ENCODE data around the gene GABARAP. TPM values are rescaled to one million over a fixed set of nuclear protein-coding genes. Genes with fewer than 3 reads are reported as not detected.

GABARAP gene
- total RNA-seq, 4 donors from 2014 or later = 402 to 515 (median 456) TPM

- peaks cover 0 to 65% (median 0%) of the 10 kb centered on the region in 3 donors for H3K36me3 ChIP-seq
- peaks cover 0 to 34% (median 19%) of the 10 kb centered on the region in 4 donors for H3K4me1 ChIP-seq
- TF ChIP-seq EP300 (IDR thresholded peaks at IDR 0.05) = no peak
- no peak overlapping the region for H3K27ac ChIP-seq
- 85 to 88% methylated on average over 8 of the region's 8 CpGs for WGBS, 2 donors
- H3K9me3 ChIP-seq = no peaks in the 10 kb centered on the region
- no peak for DNase-seq (ENCODE audit: low spot score in 2 of 2)
- peaks cover 0 to 17% of the 10 kb centered on the region in 2 donors for H3K27me3 ChIP-seq
- H3K4me3 ChIP-seq = no peak overlapping the region
These were observed 14.7 kb upstream of the GABARAP start for GRCh38 chr17:7256766-7257456.

GRCh38 chr17:7254511-7254910 lies 12.3 kb upstream of the GABARAP start:
- H3K36me3 ChIP-seq = peaks cover 0 to 59% (median 0%) of the 10 kb centered on the region in 3 donors
- 89 to 92% methylated on average over 4 of the region's 4 CpGs for WGBS, 2 donors
- DNase-seq (ENCODE audit: low spot score in 2 of 2) = no peak

GRCh38 chr17:7253082-7253481 lies 10.8 kb upstream of the GABARAP start:
- Histone ChIP-seq H3K4me3 (peak overlapping the region in 3 of 4 donors; percentile 69 to 99 (median 91)), H3K4me1 (peaks cover 0 to 44% (median 30%) of the 10 kb centered on the region in 4 donors), H3K9me3 (no peaks in the 10 kb centered on the region), H3K36me3 (peaks cover 0 to 45% (median 0%) of the 10 kb centered on the region in 3 donors), H3K27ac (peak overlapping the region; percentile 96 to 100 (median 99)), H3K27me3 (no peaks in the 10 kb centered on the region)
- TF ChIP-seq CTCF (IDR thresholded peaks at IDR 0.05) (no peak), EP300 (IDR thresholded peaks at IDR 0.05) (no peak), POLR2A (IDR thresholded peaks at IDR 0.05) (no peak)
- 68 to 73% methylated on average over 5 of the region's 5 CpGs for WGBS, 2 donors
- DNase-seq (ENCODE audit: low spot score in 2 of 2) = no peak

More at GRCh38 chr17:7254511-7254910, 12.3 kb upstream of the GABARAP start:
- peaks cover 0 to 34% (median 22%) of the 10 kb centered on the region in 4 donors for H3K4me1 ChIP-seq
- no peak overlapping the region for H3K4me3 ChIP-seq
- TF ChIP-seq POLR2A (IDR thresholded peaks at IDR 0.05) (no peak), CTCF (IDR thresholded peaks at IDR 0.05) (no peak), EP300 (IDR thresholded peaks at IDR 0.05) (no peak)
- H3K27ac ChIP-seq = no peak overlapping the region
- no peaks in the 10 kb centered on the region for H3K27me3 ChIP-seq
- no peaks in the 10 kb centered on the region for H3K9me3 ChIP-seq

- 1 to 3% methylated on average over 25 to 32 of the region's 55 CpGs for WGBS, 2 donors
- H3K27ac ChIP-seq = peak within 1 kb of the TSS; percentile 96 to 100 (median 99)
- peak within 1 kb of the TSS; percentile 69 to 99 (median 89) for H3K4me3 ChIP-seq
- H3K27me3 ChIP-seq = no peaks in the 10 kb centered on the region
- peak; percentile 89 to 95 for DNase-seq (ENCODE audit: low spot score in 2 of 2)
- H3K9me3 ChIP-seq = no peaks in the 10 kb centered on the region
- peaks cover 0 to 38% (median 0%) of the 10 kb centered on the region in 3 donors for H3K36me3 ChIP-seq
- H3K4me1 ChIP-seq = peaks cover 0 to 50% (median 30%) of the 10 kb centered on the region in 4 donors
- TF ChIP-seq CTCF (IDR thresholded peaks at IDR 0.05) (peak; percentile 23 to 53 (median 35)), POLR2A (IDR thresholded peaks at IDR 0.05) (peak in 1 of 2 donors; percentile 66), EP300 (IDR thresholded peaks at IDR 0.05) (peak in 1 of 2 donors; percentile 91)
These were observed 10.2 kb upstream of the GABARAP start, which contains the start of gene ELP5 for GRCh38 chr17:7252176-7253043. Gene ELP5, plus strand, starts transcription at chr17:7252215. Its CDS starts 336 bp downstream, at chr17:7252551.

- H3K4me3 ChIP-seq = peak within 1 kb of the TSS; percentile 69 to 99 (median 89)
- peaks cover 0 to 35% (median 0%) of the 10 kb centered on the region in 3 donors for H3K36me3 ChIP-seq
- H3K4me1 ChIP-seq = peaks cover 0 to 57% (median 30%) of the 10 kb centered on the region in 4 donors
- H3K27me3 ChIP-seq = no peaks in the 10 kb centered on the region
- H3K27ac ChIP-seq = peak within 1 kb of the TSS; percentile 96 to 100 (median 99)
- WGBS, 2 donors = 0 to 2% methylated on average over 40 to 41 of the region's 41 CpGs
- DNase-seq (ENCODE audit: low spot score in 2 of 2) = peak; percentile 96 to 98
- TF ChIP-seq EP300 (IDR thresholded peaks at IDR 0.05) (peak in 1 of 2 donors; percentile 99), CTCF (IDR thresholded peaks at IDR 0.05) (no peak), POLR2A (IDR thresholded peaks at IDR 0.05) (peak; percentile 58 to 66)
- no peaks in the 10 kb centered on the region for H3K9me3 ChIP-seq
These were observed 9.5 kb upstream of the GABARAP start, which contains the start of gene CTDNEP1 for GRCh38 chr17:7251661-7252175. Gene CTDNEP1, minus strand, starts transcription at chr17:7251734. Its CDS starts 438 bp downstream, at chr17:7251296.
